HCT116 (cell line): ENCODE results near the gene GIT1. TPM values are rescaled to one million over a fixed set of nuclear protein-coding genes. Genes with fewer than 3 reads are reported as not detected.

Experiments used
- ATAC-seq: fragments of 200-7000 bp; cut with Tn5 transposase; 2 replicates; pipeline ENCODE4 v1.9.1; 2020; ENCODE audit warnings: mild to moderate bottlenecking, moderate library complexity
- BruUV-seq: library from RNA; stranded (reverse); fragments of 400-500 nt; replicated peaks from 2 replicates; lab custom pipeline; 2021; lab: Mats Ljungman, UMichigan
- CTCF ChIA-PET: fragments of 300-600 bp; sonication (Branson Sonifier 250); formaldehyde crosslinking; loops from one replicate; lab custom pipeline; 2021; ENCODE audit warnings: antibody characterized with exemption; lab: Charles Lee
- POLR2A ChIA-PET: fragments of 300-600, 350-600 bp; sonication (Branson Sonifier 250); formaldehyde crosslinking; loops from one replicate; lab custom pipeline; 2021; ENCODE audit warnings: antibody characterized with exemption; lab: Charles Lee
- RAD21 ChIA-PET, 2 experiments: fragments of 300-600 bp; sonication (Branson Sonifier 250); formaldehyde crosslinking; loops; one replicate each; lab custom pipeline; 2023; ENCODE audit warnings: low total read pairs in 2 of 2; ENCODE audit not compliant: uncharacterized antibody in 2 of 2, unreplicated experiment in 2 of 2, low non-redundant PET in 1 of 2; lab: Charles Lee
- DNase-seq: peaks from one replicate; pipeline ENCODE4 v3.0.0-alpha.2; 2010; ENCODE audit warnings: low read depth, low spot score
- H2AFZ ChIP-seq: fragments of 200-600 bp; shearing (Covaris generic), sonication (generic); 2 replicates; pipeline ENCODE4 v1.6.1; 2017; ENCODE audit warnings: low read depth, mixed run types, mixed read lengths, antibody characterized with exemption, low read length; ENCODE audit not compliant: poor library complexity, severe bottlenecking
- H3K27ac ChIP-seq: 2 replicates; pipeline ENCODE4 v1.5.1; 2012; ENCODE audit warnings: low read depth, low read length
- H3K27me3 ChIP-seq: fragments of 200-600 bp; sonication (generic); 2 replicates; pipeline ENCODE4 v1.6.1; 2016; ENCODE audit warnings: mixed run types, low read length, mixed read lengths; ENCODE audit not compliant: insufficient read depth
- H3K36me3 ChIP-seq, 2 experiments: fragments of 200-500 bp in 1 of 2; fragments of 200-600 bp in 1 of 2; sonication (Bioruptor generic) in 1 of 2; sonication (generic) in 1 of 2; 2 replicates each; pipeline versions ENCODE4 v1.5.1 to v1.6.1; 2014 to 2016; ENCODE audit warnings: low read length in 2 of 2, inconsistent platforms in 1 of 2, mixed read lengths in 1 of 2, mixed run types in 1 of 2; ENCODE audit not compliant: insufficient read depth in 2 of 2, control insufficient read depth in 1 of 2
- H3K4me1 ChIP-seq, 2 experiments: fragments of 200-600 bp in 1 of 2; sonication (generic) in 1 of 2; 2 replicates each; pipeline versions ENCODE4 v1.5.1 to v1.6.1; 2012 to 2017; ENCODE audit warnings: low read length in 2 of 2, inconsistent platforms in 1 of 2, mild to moderate bottlenecking in 1 of 2, mixed read lengths in 1 of 2, mixed run types in 1 of 2, moderate library complexity in 1 of 2; ENCODE audit not compliant: insufficient read depth in 2 of 2, control insufficient read depth in 1 of 2
- H3K4me2 ChIP-seq: fragments of 200-600 bp; sonication (generic); 2 replicates; pipeline ENCODE4 v1.6.1; 2017; ENCODE audit warnings: mixed run types, low read length, mixed read lengths
- H3K4me3 ChIP-seq, 2 experiments: fragments of 200-600 bp in 1 of 2; sonication (generic) in 1 of 2; replicated peaks in 1 of 2; 2 replicates each; pipeline ENCODE4 v1.5.1; 2011 to 2016; ENCODE audit warnings: low read length in 2 of 2, control low read depth in 1 of 2, low read depth in 1 of 2, mild to moderate bottlenecking in 1 of 2, mixed read lengths in 1 of 2, mixed run types in 1 of 2
- H3K79me2 ChIP-seq: fragments of 200-600 bp; sonication (generic); 2 replicates; pipeline ENCODE4 v1.6.1; 2017; ENCODE audit warnings: mild to moderate bottlenecking, mixed run types, low read length, moderate library complexity, mixed read lengths; ENCODE audit not compliant: insufficient read depth
- H3K9ac ChIP-seq: fragments of 200-600 bp; sonication (generic); 2 replicates; pipeline ENCODE4 v1.6.1; 2016; ENCODE audit warnings: low read length, mixed read lengths
- H3K9me2 ChIP-seq: fragments of 200-600 bp; sonication (generic), shearing (Covaris generic); 2 replicates; pipeline ENCODE4 v1.6.1; 2017; ENCODE audit warnings: mixed run types, mild to moderate bottlenecking, moderate library complexity; ENCODE audit not compliant: insufficient read depth
- H3K9me3 ChIP-seq, 2 experiments: fragments of 200-500 bp in 1 of 2; fragments of 200-600 bp in 1 of 2; sonication (Bioruptor generic) in 1 of 2; sonication (generic) in 1 of 2; 2 replicates each; pipeline ENCODE4 v1.6.1; 2014 to 2017; ENCODE audit warnings: low read length in 2 of 2, mixed read lengths in 2 of 2, inconsistent platforms in 1 of 2, low read depth in 1 of 2, mild to moderate bottlenecking in 1 of 2, mixed run types in 1 of 2, moderate library complexity in 1 of 2; ENCODE audit not compliant: control insufficient read depth in 1 of 2, insufficient read depth in 1 of 2
- H4K20me1 ChIP-seq: fragments of 200-600 bp; sonication (generic), shearing (Covaris generic); 2 replicates; pipeline ENCODE4 v1.6.1; 2017; ENCODE audit warnings: mixed run types, mild to moderate bottlenecking, moderate library complexity; ENCODE audit not compliant: insufficient read depth
- ATF3 ChIP-seq: IDR thresholded peaks from 2 replicates; pipeline ENCODE4 v1.6.1; 2012
- CBX3 ChIP-seq: IDR thresholded peaks from 2 replicates; pipeline ENCODE4 v1.6.1; 2012; ENCODE audit warnings: low read depth
- EGR1 ChIP-seq: IDR thresholded peaks from 2 replicates; pipeline ENCODE4 v1.6.1; 2012; ENCODE audit warnings: low read depth
- EZH2 ChIP-seq: fragments of 200-600 bp; sonication (generic); IDR thresholded peaks from 2 replicates; pipeline ENCODE4 v1.6.1; 2017; ENCODE audit warnings: antibody characterized with exemption, mixed run types
- EZH2phosphoT487 ChIP-seq: fragments of 200-600 bp; IDR thresholded peaks from 2 replicates; pipeline ENCODE4 v1.6.1; 2018; ENCODE audit warnings: antibody characterized with exemption, borderline replicate concordance
- FOSL1 ChIP-seq: IDR thresholded peaks from 2 replicates; pipeline ENCODE4 v1.6.1; 2012; ENCODE audit warnings: low read depth
- JUND ChIP-seq: IDR thresholded peaks from 2 replicates; pipeline ENCODE4 v1.6.1; 2012
- MAX ChIP-seq: IDR thresholded peaks from 2 replicates; pipeline ENCODE4 v1.6.1; 2012
- SIN3A ChIP-seq: IDR thresholded peaks from 2 replicates; pipeline ENCODE4 v1.6.1; 2012; ENCODE audit warnings: low read depth
- SP1 ChIP-seq: IDR thresholded peaks from 2 replicates; pipeline ENCODE4 v1.6.1; 2012; ENCODE audit warnings: low read depth
- TCF7L2 ChIP-seq: IDR thresholded peaks from 2 replicates; pipeline ENCODE4 v1.7.0; 2011; ENCODE audit warnings: borderline replicate concordance, inconsistent platforms; ENCODE audit not compliant: insufficient read depth, insufficient read length; ENCODE audit errors: extremely low read depth
- intact Hi-C: fragments of 100-400 bp; cut with micrococcal nuclease; formaldehyde crosslinking; loops from 2 replicates; pipeline ENCODE4 v1.10.0; 2022
- total RNA-seq: library from RNA; stranded (reverse); gene quantifications from one replicate; pipeline ENCODE4 v1.2.1, GENCODE V29; 2021; ENCODE audit not compliant: unreplicated experiment

GIT1 gene
- total RNA-seq, 1 experiment from 2014 or later: 76.5 TPM

- peaks cover 4 to 6% of the 10 kb centered on the region in 2 experiments; a peak in 2 of 4 replicates for H3K36me3 ChIP-seq
- no peaks in the 10 kb centered on the region for H4K20me1 ChIP-seq
- DNase-seq (no peak), ATAC-seq (no peak)
- BruUV-seq: no TSS peak
- CTCF ChIA-PET: interaction anchor here (1.6 kb wide), 2 partner anchors 17 to 204 kb away, joined by 3 to 5 read pairs; no protein-coding TSS in a partner anchor
- no peak overlapping the region for H3K4me2 ChIP-seq
- H3K9me2 ChIP-seq: no peaks in the 10 kb centered on the region
- peaks cover 3 to 5% of the 10 kb centered on the region in 2 experiments; a peak in 2 of 4 replicates for H3K4me1 ChIP-seq
- H3K27ac ChIP-seq: no peak overlapping the region
- intact Hi-C loops: no loop called here
- no peaks in the 10 kb centered on the region for H3K79me2 ChIP-seq
- H3K27me3 ChIP-seq: no peaks in the 10 kb centered on the region
- RAD21 ChIA-PET: no interaction called here
- H3K4me3 ChIP-seq: no peak overlapping the region
- no peak for TF ChIP-seq MAX
- no peak for TF ChIP-seq EZH2phosphoT487
- TF ChIP-seq CBX3: no peak
- no peak for TF ChIP-seq EZH2
- no peak for TF ChIP-seq TCF7L2
- TF ChIP-seq EGR1: no peak
- TF ChIP-seq ATF3: no peak
- TF ChIP-seq FOSL1: no peak
- no peak for TF ChIP-seq JUND
- no peak for TF ChIP-seq SP1
- no peak for TF ChIP-seq SIN3A
- H2AFZ ChIP-seq: no peak overlapping the region
- H3K9ac ChIP-seq: no peak overlapping the region
- POLR2A ChIA-PET: no interaction called here
- no peaks in the 10 kb centered on the region for H3K9me3 ChIP-seq
Observed at GRCh38 chr17:29573871-29574731, 15.3 kb downstream of the GIT1 start.
